NCI-H1105 (cell line): ENCODE measurements around the gene SYNE4.
"Not testable (repeated sequence)": the region's sequence is repeated elsewhere in the genome, so short reads cannot be mapped to it uniquely, and the experiment has no call there.

Experiments
- DNase-seq: peaks from one replicate; lab custom pipeline; 2025; lab: John Stamatoyannopoulos, UW

Gene SYNE4

GRCh38 chr19:35990156-35990555 is 18.5 kb downstream of the SYNE4 start:
- DNase-seq = no peak

DNA sequence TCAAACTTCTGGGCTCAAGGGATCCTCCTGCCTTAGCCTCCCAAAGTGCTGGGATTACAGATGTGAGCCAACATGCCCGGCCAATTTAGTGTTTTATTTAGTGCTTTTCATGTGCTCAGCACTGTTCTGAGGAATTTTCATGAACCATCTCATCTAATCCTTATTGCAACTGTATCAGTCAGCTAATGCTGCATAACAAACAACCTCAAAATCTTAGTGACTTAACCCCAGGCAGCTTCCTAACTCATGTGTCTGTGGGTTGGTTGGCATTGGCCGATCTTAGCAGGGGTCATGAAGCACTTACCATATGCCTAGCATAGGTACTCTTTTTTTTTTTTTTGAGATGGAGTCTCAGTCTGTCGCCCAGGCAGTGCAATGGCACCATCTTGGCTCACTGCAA is 19.8 kb downstream of the SYNE4 start:
- DNase-seq = no peak

DNA sequence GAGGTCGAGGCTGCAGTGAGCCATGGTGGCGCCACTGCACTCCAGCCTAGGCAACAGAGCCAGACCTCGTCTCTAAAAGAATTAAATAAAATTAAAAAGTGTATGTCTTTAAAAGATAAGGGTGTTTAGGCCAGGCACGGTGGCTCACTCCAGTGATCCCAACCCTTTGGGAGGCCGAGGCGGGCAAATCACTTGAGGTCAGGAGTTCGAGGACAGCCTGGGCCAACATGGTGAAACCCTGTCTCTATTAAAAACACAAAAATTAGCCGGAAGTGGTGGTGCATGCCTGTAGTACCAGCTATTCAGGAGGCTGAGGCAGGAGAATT is 21.1 kb downstream of the SYNE4 start:
- no peak for DNase-seq

GRCh38 chr19:35986664-35987570 is 21.7 kb downstream of the SYNE4 start:
- peak; percentile 43 for DNase-seq

DNA sequence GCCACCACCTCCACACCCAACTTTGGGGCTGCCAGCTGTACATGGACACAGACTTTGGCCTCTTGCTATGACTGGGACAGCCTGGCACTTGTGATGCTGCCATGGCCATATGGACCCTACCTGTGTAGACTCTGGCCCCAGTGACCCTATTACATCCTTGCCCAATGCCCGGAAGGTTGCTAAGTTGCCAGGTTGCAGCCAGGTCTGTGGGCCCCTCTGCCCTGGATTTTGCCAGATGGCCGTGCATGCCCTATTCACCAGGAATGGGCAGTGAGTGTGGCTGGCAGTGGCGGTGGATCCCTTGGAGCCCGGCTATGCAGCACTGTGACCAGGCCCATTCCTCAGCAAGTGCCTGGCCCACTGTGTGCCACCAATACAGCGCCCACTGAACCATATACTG is 22.5 kb downstream of the SYNE4 start:
- no peak for DNase-seq

- no peak for DNase-seq
Measured at GRCh38 chr19:35983177-35983576, 25.4 kb downstream of the SYNE4 start.

- DNase-seq = not testable (repeated sequence)
Measured at GRCh38 chr19:35980997-35981396, 27.6 kb downstream of the SYNE4 start.

DNA sequence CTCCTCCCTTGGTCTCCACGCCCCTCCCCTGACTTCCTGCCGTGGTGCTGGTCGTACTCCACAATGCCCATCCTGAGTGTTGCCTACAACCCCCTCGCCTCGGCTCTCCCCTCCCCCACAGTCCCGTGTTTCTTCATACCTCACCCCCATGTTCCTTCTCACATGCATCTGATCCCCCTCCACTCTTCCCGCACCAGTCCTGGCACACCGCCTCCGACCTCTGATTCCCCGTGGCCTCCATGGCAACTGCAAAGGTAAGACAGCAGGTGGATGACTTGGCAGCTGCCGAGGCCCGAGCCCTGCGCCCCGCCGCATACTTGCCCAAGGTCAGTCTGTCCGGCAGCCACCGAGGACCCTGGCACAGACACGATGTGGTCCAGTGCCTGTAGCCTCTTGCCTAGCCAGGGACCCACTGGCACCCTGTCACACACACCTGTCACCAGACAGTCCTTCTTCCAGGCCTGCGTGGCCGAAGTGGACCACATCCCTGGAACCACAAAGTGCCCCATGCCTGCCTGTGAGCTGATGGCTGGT is 29.7 kb downstream of the SYNE4 start:
- no peak for DNase-seq

GRCh38 chr19:35978271-35978670 is 30.3 kb downstream of the SYNE4 start:
- no peak for DNase-seq

GRCh38 chr19:35977446-35978222 is 31.0 kb downstream of the SYNE4 start:
- no peak for DNase-seq

DNA sequence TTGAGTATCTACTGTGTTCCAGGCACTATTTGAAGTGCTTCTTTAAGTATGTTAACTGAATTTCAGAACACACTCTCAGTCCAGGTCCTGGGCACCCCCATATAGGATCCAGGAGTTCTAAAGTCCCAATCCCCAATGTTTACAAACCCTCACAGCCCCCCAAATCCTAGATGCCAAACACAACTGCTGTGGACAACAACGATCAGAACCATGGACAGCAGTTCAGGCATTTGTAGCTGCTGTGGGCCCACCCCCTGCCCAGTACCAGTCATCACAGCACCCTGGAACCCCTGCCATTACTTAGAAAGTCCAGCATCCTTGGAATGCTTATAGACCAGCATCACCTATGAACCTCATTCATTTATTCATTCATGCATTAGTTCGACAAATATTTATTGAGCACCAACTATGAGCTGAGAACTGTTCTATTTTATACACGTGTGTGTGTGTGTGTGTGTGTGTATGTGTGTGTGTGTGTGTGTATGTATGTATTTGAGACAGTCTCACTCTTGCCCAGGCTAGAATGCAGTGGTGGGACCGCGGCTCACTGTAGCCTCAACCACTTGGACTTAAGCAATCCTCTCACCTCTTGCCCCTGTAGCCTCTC is 32.9 kb downstream of the SYNE4 start:
- no peak for DNase-seq

- DNase-seq = no peak
Measured at GRCh38 chr19:35973487-35973886, 35.1 kb downstream of the SYNE4 start.

DNA sequence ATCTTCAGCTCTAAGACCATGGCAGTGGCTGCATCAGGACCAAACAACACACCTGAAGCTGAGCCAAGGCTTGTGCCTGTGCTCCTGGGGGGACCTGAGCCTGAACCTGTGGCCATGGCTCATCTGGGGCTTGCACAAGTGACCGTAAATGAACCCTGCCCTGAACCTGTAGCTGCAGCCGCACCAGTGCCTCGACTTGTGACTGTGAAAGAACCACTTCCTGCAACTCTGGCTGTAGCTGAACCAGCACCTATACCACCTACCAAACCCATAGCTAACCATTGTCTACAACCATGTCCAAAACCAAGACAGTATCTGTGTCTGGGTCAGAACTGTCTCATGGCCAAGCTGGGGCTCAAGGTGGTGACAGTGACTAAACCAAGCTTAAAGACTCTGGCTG is 41.8 kb downstream of the SYNE4 start:
- no peak for DNase-seq

DNA sequence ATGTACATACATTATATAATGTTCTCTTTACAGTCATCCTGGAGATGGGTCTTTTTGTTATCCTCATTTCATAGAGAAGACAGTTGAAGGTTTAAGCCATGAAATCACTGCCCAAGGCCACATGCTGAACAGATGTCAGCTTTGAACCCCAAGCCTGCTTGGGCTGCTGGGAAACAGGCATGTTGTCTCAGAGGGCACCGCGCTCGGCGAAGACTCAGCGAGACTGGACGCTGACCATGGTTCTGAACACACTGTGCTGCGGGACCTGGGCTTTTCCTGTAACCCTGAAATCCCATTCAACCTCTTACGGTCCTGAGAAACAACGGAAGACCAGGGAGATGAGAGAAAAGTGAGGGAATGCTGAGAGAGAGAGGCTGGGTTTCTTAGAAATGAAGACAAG is 45.1 kb downstream of the SYNE4 start:
- DNase-seq = no peak

DNA sequence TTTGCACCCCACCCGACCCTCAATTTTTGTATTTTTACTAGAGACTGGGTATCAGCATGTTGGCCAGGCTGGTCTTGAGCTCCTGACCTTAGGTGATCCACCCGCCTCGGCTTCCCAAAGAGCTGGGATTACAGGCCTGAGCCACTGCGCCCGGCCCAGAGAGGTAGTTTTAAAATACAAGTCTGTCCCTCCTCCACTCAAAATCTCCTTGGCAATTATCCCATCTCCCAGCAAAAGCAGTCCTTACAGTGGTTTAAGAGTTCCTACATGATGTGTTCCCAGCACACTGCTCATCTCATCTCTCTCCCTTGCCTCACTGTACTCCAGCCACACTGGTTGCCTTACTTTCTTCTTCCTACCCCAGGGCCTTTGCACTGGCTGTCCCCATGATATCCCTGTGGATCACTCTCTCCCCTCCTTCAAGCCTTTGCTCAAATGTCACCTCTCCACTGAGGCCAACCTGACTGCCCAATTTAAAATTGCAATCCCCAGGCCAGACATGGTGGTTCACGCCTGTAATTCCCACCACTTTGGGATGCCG is 48.1 kb downstream of the SYNE4 start:
- no peak for DNase-seq

DNA sequence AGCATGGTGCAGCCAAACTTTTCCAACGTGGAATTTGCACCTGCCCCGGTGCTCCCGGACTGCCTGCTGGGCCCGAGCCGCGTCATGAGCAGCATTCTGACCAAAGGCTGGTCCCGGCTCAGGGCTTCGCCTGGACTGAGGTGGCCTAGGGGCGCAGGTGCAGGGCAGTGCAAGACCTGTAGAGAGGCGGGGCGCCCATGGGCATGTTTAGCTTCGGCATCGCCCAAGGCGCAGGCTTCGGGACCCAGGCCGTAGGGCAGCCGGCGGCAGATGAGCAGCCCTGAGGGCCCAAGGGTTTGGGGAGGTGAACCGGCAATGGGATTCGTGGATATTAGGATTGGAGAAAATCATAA is 48.7 kb downstream of the SYNE4 start:
- DNase-seq = no peak

DNA sequence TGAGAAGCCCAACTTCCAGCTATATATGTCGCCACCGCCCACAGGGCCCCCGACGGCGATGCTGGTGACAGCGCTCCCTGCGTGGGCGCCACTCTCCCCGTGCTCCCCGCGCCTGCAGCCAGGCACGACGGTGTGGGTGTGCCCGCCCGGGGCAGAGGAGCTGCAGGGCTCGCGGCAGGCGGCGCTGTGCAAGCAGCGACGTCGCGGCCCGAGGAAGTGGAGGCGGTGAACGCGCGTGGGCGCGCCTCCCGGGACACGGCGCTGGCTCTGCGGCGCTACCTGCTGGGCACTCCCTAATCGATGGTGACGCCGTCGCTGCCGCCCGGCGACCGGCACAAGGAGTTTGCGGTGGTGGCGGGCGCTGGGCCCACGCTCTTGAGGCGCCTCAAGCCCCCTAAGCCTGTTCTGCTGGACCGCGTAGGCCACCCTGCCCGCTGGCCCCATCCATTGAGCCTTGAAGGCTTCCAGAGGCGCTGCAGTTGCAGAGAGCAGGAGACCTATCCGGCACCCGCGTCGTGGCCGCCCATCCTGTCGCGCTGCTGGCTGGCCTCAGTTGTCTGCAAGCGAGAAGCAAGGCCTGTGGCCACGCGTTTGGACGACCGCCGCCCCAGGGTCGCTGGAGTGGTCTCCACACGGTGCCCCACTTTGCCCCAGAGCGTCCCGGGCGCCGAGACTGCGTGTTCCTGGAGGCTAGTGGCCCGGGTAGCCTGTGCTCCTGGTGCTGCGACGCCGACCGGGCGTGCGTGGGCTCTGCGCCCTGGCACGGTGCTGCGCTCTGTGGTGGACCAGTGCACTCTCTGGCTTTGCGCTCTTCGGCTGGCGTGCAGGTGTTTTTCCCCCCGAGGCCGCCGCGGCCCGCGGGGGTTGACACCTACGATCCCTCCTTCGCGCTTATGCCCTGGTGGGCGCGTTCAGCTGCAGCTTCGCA is 49.3 kb downstream of the SYNE4 start:
- DNase-seq = no peak

DNA sequence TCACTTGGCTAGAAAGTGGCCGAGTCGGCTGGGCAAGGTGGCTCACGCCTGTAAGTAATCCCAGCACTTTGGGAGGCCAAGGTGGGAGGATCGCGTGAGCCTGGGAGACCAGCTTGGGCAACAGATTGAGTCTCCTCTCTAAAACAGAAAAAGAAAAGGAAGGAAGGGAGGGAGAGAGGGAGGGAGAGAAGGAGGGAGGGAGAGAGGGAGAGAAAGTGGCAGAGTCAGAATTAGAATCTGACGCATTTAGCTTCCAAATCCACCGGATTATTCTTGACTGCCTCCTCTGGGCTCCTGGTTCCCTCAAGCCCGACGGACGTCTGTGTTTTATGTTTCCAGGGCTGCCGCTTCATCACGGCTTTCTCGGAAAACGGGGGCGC is 50.0 kb downstream of the SYNE4 start:
- no peak for DNase-seq

- not testable (repeated sequence) for DNase-seq
Measured at GRCh38 chr19:35957411-35957810, 51.2 kb downstream of the SYNE4 start.

DNA sequence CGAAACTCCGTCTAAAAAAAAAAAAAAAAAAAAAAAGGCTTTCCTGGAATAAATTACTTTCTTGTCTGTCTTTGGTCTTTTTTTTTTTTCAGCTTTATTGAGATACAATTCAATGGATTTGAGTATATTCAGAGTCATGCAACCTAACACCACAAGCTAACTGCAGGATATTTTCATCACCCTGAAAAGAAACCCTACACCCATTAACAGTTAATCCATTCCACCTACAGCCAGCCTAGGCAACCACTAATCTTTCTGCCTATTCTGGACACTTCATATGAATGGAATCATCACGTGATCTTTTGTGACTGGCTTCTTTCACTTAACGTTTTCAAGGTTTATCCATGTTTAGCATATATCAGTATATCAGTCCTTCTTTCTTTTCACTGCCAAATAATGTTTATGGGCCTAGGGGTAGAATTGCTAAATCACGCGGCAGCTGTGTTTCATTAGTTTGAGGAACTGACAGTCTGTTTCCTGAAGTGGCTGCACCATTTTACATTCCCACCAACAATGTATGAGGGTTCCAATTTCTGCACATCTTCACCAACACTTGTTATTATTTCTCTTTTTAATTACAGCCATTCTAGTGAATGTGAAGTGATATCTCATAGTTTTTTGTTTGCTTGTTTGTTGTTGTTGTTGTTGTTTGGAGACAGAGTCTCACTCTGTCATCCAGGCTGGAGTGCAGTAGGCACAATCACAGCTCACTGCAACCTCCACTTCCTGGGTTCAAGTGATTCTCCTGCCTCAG is 52.6 kb downstream of the SYNE4 start:
- no peak for DNase-seq
